T-helper 2 cell treated with Interferon-gamma antibody and Interleukin-4, amounts not matched to agents 100 ng/mL and 5 ng/mL, for 36 hours (primary cell): Measurements from ENCODE around the gene RIPPLY3. TPM values are rescaled to one million over a fixed set of nuclear protein-coding genes. Genes with fewer than 3 reads are reported as not detected.
"Not testable (repeated sequence)": the region's sequence is repeated elsewhere in the genome, so short reads cannot be mapped to it uniquely, and the experiment has no call there.

Experiments
- intact Hi-C: fragments of 100-400 bp; cut with micrococcal nuclease; formaldehyde crosslinking; loops from one replicate; pipeline ENCODE4 v1.15.1; 2023
- total RNA-seq: library from RNA; stranded (reverse); gene quantifications from 2 replicates; pipeline ENCODE4 v1.2.3, GENCODE V29; 2022

RIPPLY3 gene
- total RNA-seq, 1 donor from 2014 or later: not detected

DNA sequence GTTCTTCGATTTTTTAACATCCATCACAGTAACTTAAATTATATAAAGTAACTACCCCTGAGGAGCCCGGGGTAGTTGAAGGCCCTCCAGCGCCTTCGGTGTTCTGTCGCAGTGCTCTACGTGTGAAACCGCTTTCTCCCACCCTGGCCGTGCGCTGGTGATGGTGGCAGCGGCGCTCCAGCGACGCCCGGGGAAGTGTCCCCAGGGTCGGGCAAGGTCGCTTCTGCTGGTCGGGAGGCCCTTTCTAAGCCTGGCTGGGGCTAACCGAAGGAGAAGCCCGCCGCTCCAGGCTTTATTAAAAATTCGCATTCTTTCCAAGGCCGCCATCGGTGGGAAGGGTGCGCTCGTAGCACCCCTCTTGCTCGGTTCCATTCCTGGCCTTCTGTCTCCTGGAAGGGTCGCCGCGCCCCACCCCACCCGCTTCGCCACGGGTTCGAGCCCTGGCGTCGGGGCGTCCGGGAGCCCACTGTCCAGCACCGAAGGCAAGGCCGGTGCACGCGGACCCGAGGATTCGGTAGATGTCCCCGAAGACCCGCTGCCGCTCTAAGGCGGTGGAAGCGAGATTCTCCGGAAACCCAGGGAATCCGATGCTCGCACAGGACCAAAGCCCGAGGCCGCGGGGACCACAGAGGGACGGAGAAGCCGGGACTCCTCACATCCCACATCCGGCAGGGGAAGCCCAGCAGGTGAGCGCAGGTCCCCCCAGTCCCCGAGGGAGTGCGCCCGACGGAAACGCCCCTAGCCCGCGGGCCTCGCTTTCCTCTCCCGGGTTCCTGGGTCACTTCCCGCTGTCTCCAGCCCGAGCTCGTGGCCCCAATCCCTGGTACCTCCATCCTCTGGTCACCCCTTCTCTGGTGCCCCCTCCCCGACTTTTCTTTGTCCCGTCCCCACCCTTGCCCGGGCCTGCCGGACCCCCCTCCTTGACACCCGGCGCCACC, 685 bp upstream of the RIPPLY3 start:
- intact Hi-C loops: loop anchor here (5.0 kb wide), 1 partner anchor 294 kb away; no protein-coding TSS in a partner anchor

DNA sequence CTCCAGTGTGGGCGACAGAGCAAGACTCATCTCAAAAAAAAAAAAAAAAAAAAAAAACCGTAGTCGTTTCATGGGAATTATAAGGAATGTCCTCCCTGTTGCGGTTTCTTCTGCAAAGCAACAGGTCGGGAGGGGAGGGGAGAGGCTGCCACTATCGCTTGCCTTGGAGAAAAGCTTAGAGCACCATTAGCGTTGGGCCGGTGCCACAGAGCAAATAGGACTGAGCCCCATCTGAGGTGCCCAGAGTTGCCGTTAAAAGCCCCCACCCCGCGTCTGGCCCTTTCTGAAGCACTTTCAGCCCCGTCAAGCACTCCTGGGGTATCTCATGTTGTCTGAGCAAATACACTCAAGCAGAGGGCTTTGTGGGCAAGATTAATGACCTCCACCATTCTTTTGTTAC, 2.2 kb downstream of the RIPPLY3 start:
- intact Hi-C loops: loop anchor here (1.0 to 5.0 kb wide), 3 partner anchors 18 to 296 kb away; no protein-coding TSS in a partner anchor

DNA sequence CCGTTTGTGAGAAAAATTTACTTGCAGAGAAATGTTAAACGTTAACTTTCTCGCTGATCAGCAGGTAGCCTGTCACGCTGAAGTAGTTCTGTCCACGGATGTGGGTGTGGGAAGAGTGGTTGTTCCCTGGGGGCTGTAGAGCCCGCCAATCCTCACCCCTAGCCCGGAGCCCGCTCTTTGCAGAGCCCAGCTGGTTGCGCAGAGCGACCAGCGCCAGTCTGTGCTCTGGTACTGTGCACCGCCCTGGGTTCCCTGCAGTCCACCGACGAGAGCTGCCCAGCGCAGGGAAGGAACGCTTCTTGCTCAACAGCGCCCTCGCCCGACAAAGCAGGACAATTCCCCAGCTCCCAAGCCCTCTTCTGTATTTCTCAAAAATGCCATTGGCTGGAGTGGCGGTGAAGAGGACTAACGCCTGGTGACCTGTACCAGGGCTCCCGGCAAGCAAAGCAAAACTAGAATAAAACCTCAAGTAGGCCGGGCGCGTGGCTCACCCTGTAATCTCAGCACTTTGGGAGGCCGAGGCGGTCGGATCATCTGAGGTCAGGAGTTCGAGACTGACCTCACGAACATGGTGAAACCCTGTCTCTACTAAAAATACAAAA, 3.3 kb downstream of the RIPPLY3 start:
- intact Hi-C loops: loop anchor here (1.0 to 5.0 kb wide), 3 partner anchors 19 to 298 kb away; no protein-coding TSS in a partner anchor

DNA sequence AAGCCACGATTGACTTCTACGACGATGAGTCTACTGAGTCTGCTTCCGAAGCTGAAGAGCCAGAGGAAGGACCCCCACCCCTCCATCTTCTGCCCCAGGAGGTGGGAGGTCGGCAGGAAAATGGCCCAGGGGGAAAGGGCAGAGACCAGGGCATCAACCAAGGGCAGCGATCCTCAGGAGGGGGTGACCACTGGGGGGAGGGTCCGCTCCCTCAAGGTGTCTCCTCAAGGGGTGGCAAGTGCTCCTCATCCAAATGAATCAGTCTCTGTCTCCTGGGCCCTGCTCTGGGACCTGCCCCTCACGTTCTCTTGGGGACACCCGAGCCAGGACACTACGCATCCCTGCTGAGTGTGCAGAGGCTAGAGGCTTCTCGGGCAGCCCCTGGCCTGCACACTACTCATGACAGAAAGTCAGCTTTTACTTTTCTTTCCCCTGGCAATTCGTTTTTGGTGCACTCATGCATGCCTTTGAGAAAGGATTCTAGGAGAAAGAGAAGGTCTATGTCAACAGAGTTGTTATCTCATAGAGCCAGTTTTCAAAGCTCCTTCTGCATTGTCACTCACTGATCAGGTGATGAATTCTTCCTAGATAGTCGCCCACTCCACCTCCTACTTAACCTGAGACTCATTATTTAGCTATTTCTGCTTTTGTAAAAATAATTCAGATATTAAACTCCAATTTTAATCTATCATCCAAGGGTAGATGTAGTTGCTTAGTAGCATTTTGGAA, 11.6 kb downstream of the RIPPLY3 start:
- intact Hi-C loops: no loop called here

DNA sequence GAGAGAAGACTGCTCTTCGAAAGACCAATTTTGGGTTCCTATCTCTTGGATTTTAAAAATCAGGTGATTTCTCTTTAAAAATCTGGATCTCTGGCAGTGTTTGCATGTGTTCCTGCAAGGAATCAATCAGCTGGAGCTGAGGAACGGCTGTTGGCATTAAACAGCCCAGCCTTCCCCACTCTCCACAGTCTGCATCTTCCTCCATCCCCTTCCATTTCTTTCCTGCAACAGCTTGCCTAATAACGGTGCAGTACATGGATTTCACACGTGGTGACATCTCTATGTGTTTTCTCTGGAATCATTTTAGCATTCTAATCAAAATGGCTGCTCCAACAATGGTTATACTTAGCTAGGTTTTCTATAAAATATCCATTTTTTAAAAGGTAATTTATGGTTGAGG, 20.0 kb downstream of the RIPPLY3 start:
- intact Hi-C loops: no loop called here

DNA sequence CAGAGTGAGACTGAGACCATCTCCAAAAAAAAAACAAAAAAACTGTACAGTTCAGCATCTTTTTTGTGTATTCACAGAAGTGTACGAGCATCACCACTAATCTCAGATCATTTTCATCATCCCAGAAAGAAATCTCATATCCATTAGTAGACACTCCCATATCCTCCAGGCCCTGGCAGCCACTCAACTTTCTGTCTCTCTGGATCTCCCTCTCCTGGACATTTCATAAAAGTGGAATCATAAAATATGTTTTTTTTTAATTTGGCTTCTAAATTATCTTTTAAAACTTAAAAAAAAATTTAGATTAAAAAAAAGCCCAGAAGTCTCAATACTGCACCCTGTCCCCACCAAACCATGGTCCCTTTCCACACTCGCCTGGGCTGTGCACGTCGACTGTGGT, 22.1 kb downstream of the RIPPLY3 start:
- intact Hi-C loops: no loop called here

DNA sequence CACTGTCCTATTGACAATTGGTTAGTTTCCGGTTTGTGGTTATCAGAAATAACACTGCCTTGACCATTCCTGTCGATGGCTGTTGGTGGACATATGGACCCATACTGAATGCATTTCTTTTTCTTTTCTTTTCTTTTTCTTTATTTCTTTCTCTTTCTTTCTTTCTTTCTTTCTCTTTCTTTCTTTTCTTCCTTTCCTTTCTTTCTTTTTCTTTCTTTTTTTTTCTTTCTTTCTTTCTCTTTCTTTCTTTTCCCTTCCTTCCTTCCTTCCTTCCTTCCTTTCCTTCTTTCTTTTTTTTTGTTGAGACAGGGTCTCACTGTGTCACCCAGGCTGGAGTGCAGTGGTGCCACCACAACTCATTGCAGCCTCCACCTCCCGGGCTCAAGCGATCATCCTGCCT, 24.4 kb downstream of the RIPPLY3 start:
- intact Hi-C loops: no loop called here

DNA sequence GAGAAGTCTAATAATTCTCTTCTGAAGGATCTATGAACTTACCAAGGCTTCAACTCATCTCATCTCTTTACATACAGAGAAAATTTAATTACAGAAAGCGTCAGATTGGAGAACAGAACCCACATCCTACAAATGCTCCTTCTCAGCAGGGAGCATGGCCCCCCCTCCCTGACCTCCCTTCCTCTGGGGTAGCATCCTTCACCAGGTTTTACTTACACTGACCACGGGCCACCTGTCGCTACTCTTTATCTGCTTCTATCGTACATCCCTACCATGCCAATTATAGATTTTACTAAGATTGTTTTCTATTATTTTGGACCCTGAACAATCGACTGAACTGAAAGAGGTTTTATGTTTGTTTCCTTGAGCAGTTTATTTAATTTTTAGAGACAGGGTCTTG, 25.8 kb downstream of the RIPPLY3 start:
- intact Hi-C loops: no loop called here

DNA sequence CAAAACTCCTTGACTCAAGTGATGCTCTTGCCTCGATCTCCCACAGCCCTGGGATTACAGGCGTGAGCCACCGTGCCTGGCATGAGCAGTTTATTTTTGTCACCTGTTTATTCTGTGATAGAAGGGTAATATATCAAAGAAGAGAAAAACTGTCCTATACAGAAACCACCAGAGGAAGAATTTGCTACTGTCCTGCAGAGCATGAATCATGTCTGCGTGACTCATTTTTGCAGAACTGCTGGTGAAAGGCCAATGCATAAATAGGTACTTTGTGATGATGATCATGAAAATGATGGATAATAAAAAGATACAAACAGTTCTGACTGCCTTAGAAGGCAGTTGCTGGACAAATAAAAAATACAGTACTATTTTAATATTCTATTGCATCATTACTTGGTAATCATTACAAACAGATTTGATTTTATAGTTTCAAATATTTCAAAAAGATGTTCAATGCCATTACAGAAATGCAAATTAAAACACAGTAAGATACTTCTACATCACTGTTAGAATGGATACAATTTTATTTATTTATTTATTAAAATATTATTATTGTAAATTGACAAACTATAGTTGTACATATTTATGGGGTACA, 26.5 kb downstream of the RIPPLY3 start:
- intact Hi-C loops: no loop called here

DNA sequence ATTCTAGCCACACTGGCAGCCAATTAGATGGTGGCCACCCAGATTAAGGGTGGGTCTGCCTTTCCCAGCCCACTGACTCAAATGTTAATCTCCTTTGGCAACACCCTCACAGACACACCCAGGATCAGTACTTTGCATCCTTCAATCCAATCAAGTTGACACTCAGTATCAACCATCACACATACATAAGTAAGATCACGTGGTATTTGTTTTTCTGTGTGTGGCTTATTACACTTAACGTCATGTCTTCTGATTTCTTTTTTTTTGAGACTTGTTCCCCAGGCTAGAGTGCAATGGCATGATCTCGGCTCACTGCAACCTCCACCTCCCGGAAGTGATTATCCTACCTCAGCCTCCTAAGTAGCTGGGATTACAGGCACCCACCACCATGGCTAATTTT, 27.9 kb downstream of the RIPPLY3 start:
- intact Hi-C loops: not testable (repeated sequence)

DNA sequence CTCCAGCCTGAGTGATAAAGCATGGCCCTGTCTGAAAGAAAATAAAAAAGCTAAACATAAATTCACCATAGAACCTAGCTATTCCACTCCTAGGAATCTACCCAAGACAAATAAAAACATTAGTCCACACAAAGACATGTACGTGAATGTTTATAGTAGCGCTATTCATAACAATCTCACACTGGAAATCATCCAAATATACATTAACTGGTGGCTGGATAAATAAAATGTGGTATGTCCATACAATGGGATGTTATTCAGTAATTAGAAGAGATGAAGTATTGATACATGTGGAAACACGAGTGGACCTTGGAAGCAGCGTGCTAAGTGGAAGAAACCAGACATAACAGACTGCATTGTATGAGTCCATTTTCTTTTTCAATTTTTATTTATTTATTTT, 29.7 kb downstream of the RIPPLY3 start:
- intact Hi-C loops: no loop called here

DNA sequence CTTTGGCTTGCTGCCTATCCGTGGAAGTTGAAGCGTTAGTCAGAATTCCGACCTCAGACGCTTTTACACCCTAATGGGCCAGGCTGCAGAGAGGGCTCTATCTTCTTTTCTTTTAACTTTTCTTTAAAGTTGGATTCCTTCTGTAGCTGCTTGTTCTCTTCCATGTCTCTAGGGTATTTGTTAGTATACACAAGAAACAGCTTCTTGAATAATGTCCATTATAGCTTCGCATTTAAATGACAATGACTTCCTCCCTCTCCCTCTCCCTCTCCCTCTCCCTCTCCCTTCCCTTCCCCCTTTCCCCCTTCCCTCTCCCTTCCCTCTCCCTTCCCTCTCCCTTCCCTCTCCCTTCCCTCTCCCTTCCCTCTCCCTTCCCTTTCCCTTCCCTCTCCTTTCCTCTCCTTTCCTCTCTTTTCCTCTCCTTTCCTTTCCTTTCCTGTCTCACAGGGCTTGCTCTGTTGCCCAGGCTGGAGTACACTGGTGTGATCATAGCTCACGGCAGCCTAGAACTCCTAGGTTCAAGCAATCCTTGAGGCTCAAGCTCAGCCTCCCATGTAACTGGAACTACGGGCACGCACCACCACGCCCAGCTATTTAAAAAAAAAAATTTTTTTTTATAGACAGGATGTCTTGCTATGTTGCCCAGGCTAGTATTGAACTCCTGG, 33.0 kb downstream of the RIPPLY3 start:
- intact Hi-C loops: no loop called here

DNA sequence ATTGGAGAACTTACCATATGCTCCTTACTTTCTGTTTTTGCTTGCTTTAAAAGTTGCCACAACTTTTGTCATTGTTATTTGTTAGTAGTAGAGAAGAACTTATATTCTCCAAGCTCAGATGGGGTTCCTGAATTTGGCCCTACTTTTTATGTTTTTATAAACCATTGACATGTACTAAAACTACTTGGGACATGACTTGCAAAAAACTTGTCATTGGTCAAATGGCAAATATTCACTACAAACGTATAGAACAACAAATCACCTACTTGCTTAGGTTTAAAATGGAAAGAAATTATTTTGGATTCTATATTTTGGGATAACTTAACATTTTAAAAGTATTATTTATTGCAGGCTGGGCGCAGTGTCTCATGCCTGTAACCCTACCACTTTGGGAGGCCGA, 33.7 kb downstream of the RIPPLY3 start:
- intact Hi-C loops: no loop called here

DNA sequence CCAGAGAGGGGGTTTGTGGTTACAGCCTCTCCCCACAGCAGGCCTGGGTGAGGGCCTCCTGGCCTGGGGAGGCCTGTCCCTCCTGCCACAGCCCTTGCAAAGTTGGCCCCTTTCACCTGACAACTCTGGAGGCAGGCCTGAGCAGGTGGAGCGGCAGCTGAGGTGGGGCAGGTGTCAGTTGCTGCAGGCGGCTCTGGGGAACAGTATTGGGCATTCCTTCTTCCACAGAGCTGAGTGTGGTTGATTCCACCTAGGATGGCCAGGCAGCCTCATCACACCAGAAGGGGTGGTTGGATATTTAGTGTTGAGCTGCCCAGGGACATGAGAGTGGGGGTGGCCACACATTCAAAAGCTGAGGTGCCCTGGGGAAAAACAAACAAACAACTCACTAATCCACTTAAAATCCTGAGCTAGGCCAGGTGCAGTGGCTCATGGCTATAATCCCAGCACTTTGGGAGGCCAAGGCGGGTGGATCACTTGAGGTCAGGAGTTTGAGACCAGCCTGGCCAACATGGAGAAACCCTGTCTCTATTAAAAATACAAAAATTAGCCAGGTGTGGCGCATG, 35.3 kb downstream of the RIPPLY3 start:
- intact Hi-C loops: no loop called here

DNA sequence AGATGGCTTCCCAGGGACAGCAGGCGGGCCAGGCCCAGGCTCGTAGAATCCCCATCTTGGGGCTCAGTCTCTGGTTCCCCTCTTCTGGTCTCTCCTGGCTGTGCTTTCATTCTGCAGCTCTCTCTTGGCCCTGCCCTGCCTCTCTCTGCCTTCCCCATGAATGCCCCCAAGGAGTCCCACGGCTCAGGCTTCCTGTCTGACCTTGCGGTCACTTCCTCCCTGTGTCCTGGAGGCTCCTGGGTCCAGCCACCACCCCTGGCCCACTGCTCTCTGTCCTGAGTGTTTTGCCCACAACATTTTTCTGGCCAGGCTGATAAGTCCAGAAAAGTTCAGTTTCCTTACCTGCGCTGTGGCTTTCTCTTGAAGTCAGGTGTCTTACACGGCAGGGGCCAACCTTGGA, 37.3 kb downstream of the RIPPLY3 start:
- intact Hi-C loops: no loop called here

DNA sequence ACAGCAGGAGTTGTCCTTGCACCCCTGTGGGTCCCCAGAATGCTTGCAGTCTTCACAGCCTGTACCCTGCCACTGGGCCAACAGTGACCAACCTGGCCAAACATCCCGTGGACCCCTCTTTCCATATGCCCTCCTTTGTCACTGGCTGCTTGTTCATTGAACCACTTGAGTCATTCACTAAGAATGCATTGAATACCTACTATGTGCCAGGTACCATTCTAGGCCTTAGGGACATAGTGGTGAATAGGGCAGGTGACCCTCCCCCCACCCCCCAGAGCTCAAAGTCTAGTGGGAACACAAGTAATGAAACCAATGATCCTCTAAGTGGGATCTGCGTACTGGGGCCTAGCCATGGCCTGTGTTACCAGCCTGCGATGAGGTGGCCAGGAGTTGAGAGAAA, 38.1 kb downstream of the RIPPLY3 start:
- intact Hi-C loops: no loop called here

DNA sequence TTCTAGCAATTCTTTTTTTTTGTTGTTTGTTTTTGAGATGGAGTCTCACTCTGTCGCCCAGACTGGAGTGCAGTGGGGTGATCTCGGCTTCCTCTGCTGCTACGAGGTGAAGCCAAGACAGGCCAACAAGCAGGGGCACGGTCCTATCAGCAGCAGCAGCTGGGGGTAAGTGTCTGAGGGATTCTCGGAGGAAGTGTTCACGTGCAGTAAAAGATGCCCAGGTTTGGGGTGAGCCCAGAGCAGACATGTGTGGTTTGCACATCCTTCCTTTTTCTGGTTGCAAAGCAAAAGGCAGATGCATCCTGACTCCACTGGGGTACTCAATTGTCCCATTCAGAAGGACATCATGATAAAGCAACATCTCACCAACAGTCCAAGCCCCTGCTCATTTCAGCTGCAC, 38.6 kb downstream of the RIPPLY3 start:
- intact Hi-C loops: no loop called here

DNA sequence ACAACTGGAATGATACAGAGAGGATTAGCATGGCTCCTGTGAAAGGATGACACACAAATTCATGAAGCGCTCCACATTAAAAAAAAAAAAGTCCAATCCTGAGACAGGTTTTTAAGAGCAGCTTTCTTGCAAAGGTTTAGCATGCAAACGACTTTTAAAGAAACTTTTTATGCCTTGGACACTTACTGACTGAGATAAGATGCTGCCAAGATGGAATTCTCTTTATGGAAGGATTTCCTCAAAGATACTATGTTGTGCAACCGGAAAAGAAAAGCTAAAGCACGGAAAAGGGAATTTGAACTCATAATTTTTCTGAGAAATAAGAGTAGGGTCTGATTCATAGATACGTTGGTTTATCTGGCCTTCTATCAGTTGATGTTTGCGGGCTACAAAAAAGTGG, 39.1 kb downstream of the RIPPLY3 start:
- intact Hi-C loops: no loop called here

DNA sequence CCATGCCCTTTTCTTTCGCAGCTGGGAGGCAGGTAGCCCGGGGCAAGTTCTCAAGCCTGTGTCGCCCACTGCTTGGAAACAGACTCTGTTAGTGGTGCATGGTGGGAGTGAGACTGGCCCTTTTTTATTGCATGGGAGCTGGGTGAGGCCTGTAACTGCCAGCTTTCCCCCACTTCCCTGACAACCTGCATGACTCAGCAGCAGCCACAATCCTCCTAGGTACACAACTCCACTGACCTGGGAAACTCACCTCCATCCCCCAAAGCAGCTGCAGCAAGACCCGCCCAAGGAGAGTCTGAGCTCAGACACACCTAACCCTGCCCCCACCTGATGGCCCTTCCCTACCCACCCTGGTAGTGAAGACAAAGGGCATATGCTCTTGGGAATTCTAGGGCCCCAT, 40.6 kb downstream of the RIPPLY3 start:
- intact Hi-C loops: no loop called here

DNA sequence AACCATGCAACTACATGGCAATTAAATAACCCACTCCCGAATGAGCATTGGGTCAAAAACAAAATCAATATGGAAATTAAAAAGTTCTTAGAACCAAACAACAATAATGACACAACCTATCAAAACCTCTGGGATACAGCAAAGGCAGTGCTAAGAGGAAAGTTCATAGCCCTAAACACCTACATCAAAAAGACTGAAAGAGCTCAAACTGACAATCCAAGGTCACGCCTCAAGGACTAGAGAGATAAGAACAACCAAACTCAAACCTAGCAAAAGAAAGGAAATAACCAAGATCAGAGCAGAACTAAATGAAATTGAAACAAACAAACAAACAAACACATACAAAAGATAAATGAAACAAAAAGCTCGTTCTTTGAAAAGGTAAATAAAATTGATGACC, 43.2 kb downstream of the RIPPLY3 start:
- intact Hi-C loops: not testable (repeated sequence)
